ENCODE measurements around the gene ALDH6A1. TPM values are rescaled to one million over a fixed set of nuclear protein-coding genes. Genes with fewer than 3 reads are reported as not detected.

The ALDH6A1 gene
- total and polyA plus RNA-seq, 2 of the 8 experiments (the other 6 are each of a cell fraction or from before 2014, with no cell fraction given), result 12.1 to 28.7 TPM

DNA sequence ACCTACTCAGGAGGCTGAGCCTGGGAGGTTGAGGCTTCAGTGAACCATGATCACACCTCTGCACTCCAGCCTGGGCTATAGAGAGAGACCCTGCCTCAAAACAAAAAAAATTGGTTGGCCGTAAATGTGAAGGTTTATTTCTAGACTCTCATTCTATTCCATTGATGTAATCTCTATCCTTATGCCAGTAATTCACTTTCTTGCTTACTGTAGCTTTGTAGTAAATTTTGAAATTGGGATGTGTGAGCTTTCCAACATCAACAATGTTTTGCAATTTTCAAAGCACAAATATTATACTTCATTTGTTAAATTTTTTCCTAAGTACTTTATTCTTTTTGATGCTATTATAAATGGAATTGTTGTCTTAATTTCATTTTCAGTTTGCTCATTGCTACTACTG lies 25.1 kb upstream of the ALDH6A1 start (continued):
- TF ChIP-seq CBX8 (IDR thresholded peaks at IDR 0.05; ENCODE audit: borderline replicate concordance, low read depth, low read length) (no peak), MAFK (IDR thresholded peaks at IDR 0.05; ENCODE audit: low read depth, low read length) (no peak), KDM1A (IDR thresholded peaks at IDR 0.05; ENCODE audit: borderline replicate concordance, low read length) (no peak), MAX (IDR thresholded peaks at IDR 0.05) (no peak), CTCF (IDR thresholded peaks at IDR 0.05; ENCODE audit: control extremely low read depth in 1 of 3, insufficient read depth in 1 of 3, low read depth in 1 of 3, low read length in 3 of 3) (no peak), NRF1 (IDR thresholded peaks at IDR 0.05; ENCODE audit: low read depth, low read length) (no peak)
